MCF 10A (cell line): ENCODE results near the gene ELL. TPM values are rescaled to one million over a fixed set of nuclear protein-coding genes. Genes with fewer than 3 reads are reported as not detected.

Experiments used
- BruUV-seq: library from RNA; stranded (reverse); fragments of 400-500 nt; replicated peaks from 2 replicates; lab custom pipeline; 2021; lab: Mats Ljungman, UMichigan
- CTCF ChIA-PET: fragments of 300-600 bp; sonication (Branson Sonifier 250); formaldehyde crosslinking; extraction: SDS; loops from one replicate; lab custom pipeline; 2021; ENCODE audit warnings: antibody characterized with exemption, inconsistent platforms; lab: Yijun Ruan, JAX
- POLR2A ChIA-PET: fragments of 300-600, 350-650 bp; sonication (Branson Sonifier 250); formaldehyde crosslinking; extraction: SDS; loops from one replicate; lab custom pipeline; 2020; ENCODE audit warnings: antibody characterized with exemption, inconsistent platforms; lab: Yijun Ruan, JAX
- DNase-seq: peaks from one replicate; pipeline ENCODE4 v3.0.0-alpha.2; 2018; ENCODE audit not compliant: unreplicated experiment
- H3K27ac Mint-ChIP-seq: one replicate; pipeline ENCODE4 v1.8.0; 2022; ENCODE audit warnings: mild to moderate bottlenecking, low read depth, mixed read lengths; ENCODE audit not compliant: unreplicated experiment
- H3K27me3 Mint-ChIP-seq: one replicate; pipeline ENCODE4 v1.8.0; 2022; ENCODE audit warnings: mixed read lengths; ENCODE audit not compliant: insufficient read depth, unreplicated experiment
- H3K36me3 Mint-ChIP-seq: one replicate; pipeline ENCODE4 v1.8.0; 2022; ENCODE audit warnings: mild to moderate bottlenecking, moderate library complexity, mixed read lengths; ENCODE audit not compliant: insufficient read depth, unreplicated experiment
- H3K4me1 Mint-ChIP-seq: one replicate; pipeline ENCODE4 v1.8.0; 2022; ENCODE audit warnings: mixed read lengths; ENCODE audit not compliant: insufficient read depth, unreplicated experiment
- H3K4me3 Mint-ChIP-seq: one replicate; pipeline ENCODE4 v1.8.0; 2022; ENCODE audit warnings: mild to moderate bottlenecking, moderate library complexity, mixed read lengths; ENCODE audit not compliant: unreplicated experiment
- H3K9me3 Mint-ChIP-seq: one replicate; pipeline ENCODE4 v1.8.0; 2022; ENCODE audit warnings: mixed read lengths; ENCODE audit not compliant: unreplicated experiment
- CTCF ChIP-seq: fragments of 200-600 bp; IDR thresholded peaks from one replicate; pipeline ENCODE4 v1.8.0; 2022; ENCODE audit warnings: antibody characterized with exemption, mild to moderate bottlenecking; ENCODE audit not compliant: unreplicated experiment
- intact Hi-C: fragments of 100-400 bp; cut with micrococcal nuclease; formaldehyde crosslinking; loops from 2 replicates; pipeline ENCODE4 v1.14.1; 2022
- total RNA-seq: library from RNA; stranded (reverse); gene quantifications from 2 replicates; pipeline ENCODE4 v1.2.3, GENCODE V29; 2022

ELL gene
- total RNA-seq, 1 experiment from 2014 or later: 22.4 TPM

GRCh38 chr19:18436671-18437490, 85.0 kb downstream of the ELL start:
- Mint-ChIP-seq H3K9me3 (no peaks in the 10 kb centered on the region), H3K4me3 (peak overlapping the region; percentile 35), H3K4me1 (peaks cover 26% of the 10 kb centered on the region), H3K36me3 (peaks cover 26% of the 10 kb centered on the region), H3K27ac (peak overlapping the region; percentile 7), H3K27me3 (no peaks in the 10 kb centered on the region)
- DNase-seq: no peak
- ChIA-PET POLR2A (no interaction called here), CTCF (no interaction called here)
- TF ChIP-seq CTCF: no peak
- intact Hi-C loops: no loop called here
- no TSS peak for BruUV-seq

GRCh38 chr19:18435842-18436670, 85.8 kb downstream of the ELL start:
- BruUV-seq: no TSS peak
- peaks cover 26% of the 10 kb centered on the region for H3K36me3 Mint-ChIP-seq
- POLR2A ChIA-PET: interaction anchor here (0.6 to 1.0 kb wide), 2 partner anchors 17 to 157 kb away, joined by 3 to 4 read pairs; partner anchors contain the start of gene SSBP4

DNA sequence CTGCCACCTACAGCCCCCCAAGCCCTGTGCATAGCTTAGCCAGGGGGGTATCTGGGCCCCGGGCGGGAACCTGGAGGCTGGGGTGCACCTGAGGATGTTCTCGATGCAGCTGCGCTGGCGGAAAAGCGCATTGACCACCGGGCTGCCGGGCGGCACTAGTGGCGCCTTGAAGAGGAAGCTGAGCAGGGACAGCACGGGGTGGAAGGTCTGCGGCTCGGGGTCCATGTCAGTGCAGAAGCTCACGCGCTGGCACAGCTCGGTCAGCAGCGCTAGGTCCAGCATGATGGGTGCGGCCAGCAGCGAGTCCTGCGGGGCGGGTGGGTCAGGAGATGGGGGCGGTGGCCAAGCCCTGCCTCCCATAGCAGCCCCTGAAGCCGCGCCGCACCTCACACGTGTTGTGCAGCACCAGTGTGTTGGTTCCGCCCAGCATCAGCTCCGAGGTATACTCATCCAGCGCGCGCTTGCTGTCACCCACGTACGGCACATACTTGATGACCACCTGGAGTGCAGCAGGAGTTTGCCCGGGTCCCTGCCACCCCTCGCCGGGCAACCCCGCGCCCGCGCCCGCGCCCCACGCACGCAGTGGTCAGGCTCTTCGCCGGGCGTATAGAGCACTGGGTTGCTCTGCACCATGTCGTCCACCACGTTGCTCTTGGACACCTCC, 86.6 kb downstream of the ELL start:
- no peak for TF ChIP-seq CTCF
- POLR2A ChIA-PET: interaction anchor here (1.0 kb wide), 1 partner anchor 16 kb away, joined by 3 read pairs; the partner anchor contains the start of gene SSBP4
- Mint-ChIP-seq H3K27me3 (no peaks in the 10 kb centered on the region), H3K9me3 (no peaks in the 10 kb centered on the region), H3K27ac (no peak overlapping the region), H3K36me3 (peaks cover 26% of the 10 kb centered on the region), H3K4me3 (no peak overlapping the region), H3K4me1 (peaks cover 17% of the 10 kb centered on the region)
- no peak for DNase-seq
- intact Hi-C loops: no loop called here
- BruUV-seq: no TSS peak
- CTCF ChIA-PET: interaction anchor here (0.6 to 1.1 kb wide), 3 partner anchors 15 to 20 kb away, joined by 3 to 5 read pairs (median 3); no protein-coding TSS in a partner anchor

More at GRCh38 chr19:18435842-18436670, 85.8 kb downstream of the ELL start:
- Mint-ChIP-seq H3K9me3 (no peaks in the 10 kb centered on the region), H3K27me3 (no peaks in the 10 kb centered on the region), H3K4me1 (peaks cover 25% of the 10 kb centered on the region), H3K27ac (peak overlapping the region; percentile 7), H3K4me3 (no peak overlapping the region)
- intact Hi-C loops: no loop called here
- no peak for TF ChIP-seq CTCF
- CTCF ChIA-PET: interaction anchor here (0.6 to 1.1 kb wide), 2 partner anchors 15 to 21 kb away, joined by 3 to 5 read pairs; no protein-coding TSS in a partner anchor
- no peak for DNase-seq
